ENCODE data around the gene CASP4.

CASP4 gene

DNA sequence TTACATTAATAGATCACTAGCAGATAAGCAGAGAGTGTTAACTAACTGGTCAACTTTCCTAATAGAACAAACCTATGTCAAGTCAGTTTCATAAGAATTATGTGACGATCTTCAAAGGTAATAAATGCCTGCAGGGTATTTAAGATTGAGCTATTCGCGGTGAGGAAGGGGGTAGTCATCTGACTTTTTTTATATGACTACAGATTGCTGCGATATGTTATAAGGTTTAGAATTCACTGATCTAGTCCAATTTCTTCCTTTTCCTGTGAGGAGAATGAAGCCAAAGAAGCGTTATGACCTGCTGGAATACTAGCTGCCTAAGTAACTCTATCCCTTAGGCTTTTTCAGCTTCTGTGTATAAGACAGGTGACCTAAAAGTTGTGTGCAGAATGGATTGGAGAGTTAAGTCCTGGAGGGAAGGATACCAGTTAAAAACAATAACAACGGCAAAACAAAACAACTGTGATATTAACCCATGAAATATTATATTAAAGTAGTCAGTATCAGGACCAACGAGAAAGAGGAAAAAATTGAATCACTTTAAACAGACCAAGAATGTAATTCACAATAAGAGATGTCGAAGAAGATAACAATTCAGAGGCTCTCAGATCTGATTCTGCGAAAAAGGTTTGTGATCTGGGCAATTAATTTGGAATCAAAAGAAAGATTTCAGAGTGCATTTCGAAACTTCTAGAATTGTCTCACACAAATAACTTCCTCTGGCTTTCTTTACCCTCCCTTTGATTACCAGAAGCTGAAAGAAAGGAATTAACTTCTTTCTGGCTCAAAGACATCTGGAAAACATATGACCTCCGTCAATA lies 630 bp downstream of the CASP4 start:
- H4K20me1 ChIP-seq: no peaks in the 10 kb centered on the region
- H3K9me3 ChIP-seq (replicated peaks in 1 of 11): peaks cover 17 to 79% (median 31%) of the 10 kb centered on the region in 11 experiments
- peaks cover 0 to 34% (median 0%) of the 10 kb centered on the region in 11 experiments; a peak in 5 of 22 replicates for H3K36me3 ChIP-seq
- peak overlapping the region; percentile 20 to 70 (median 42); a peak in 15 of 20 replicates for H3K4me3 ChIP-seq
- H3K27ac ChIP-seq: peak overlapping the region in 10 of 11 experiments; percentile 36 to 90 (median 64); a peak in 20 of 22 replicates
- H3K9ac ChIP-seq: peak overlapping the region in 8 of 11 experiments; percentile 2 to 90 (median 58); a peak in 11 of 22 replicates
- no peaks in the 10 kb centered on the region for H3K27me3 ChIP-seq
- no peak for TF ChIP-seq Cebpa-rat (IDR thresholded peaks at IDR 0.05)
- peaks cover 0 to 56% (median 14%) of the 10 kb centered on the region in 10 experiments; a peak in 15 of 20 replicates for H3K4me1 ChIP-seq
- peak overlapping the region; percentile 36 to 90 (median 51) for H3K4me2 ChIP-seq

- Histone ChIP-seq H3K9me3 (replicated peaks in 1 of 11) (peaks cover 15 to 78% (median 23%) of the 10 kb centered on the region in 11 experiments), H3K4me1 (peaks cover 0 to 75% (median 14%) of the 10 kb centered on the region in 10 experiments; a peak in 15 of 20 replicates), H3K4me2 (peak overlapping the region in 3 of 11 experiments; percentile 72 to 90 (median 81); a peak in 6 of 22 replicates), H3K36me3 (peaks cover 0 to 54% (median 0%) of the 10 kb centered on the region in 11 experiments; a peak in 6 of 22 replicates), H3K27me3 (no peaks in the 10 kb centered on the region), H3K4me3 (peak overlapping the region in 3 of 10 experiments; percentile 60 to 70 (median 65); a peak in 6 of 20 replicates), H3K27ac (no peak overlapping the region), H3K9ac (peak overlapping the region in 2 of 11 experiments; percentile 87 to 90; a peak in 1 of 22 replicates), H4K20me1 (peaks cover 0 to 8% (median 0%) of the 10 kb centered on the region in 11 experiments; a peak in 1 of 22 replicates)
- TF ChIP-seq Cebpa-rat (IDR thresholded peaks at IDR 0.05): no peak
Measured at GRCh38 chr11:104965735-104966134, 2.6 kb downstream of the CASP4 start.

GRCh38 chr11:104964247-104964646 lies 4.1 kb downstream of the CASP4 start:
- TF ChIP-seq Cebpa-rat (IDR thresholded peaks at IDR 0.05): no peak
- H3K4me1 ChIP-seq: peaks cover 0 to 72% (median 14%) of the 10 kb centered on the region in 10 experiments; a peak in 15 of 20 replicates
- H3K27me3 ChIP-seq: no peaks in the 10 kb centered on the region
- H3K9me3 ChIP-seq (replicated peaks in 1 of 11): peaks cover 11 to 63% (median 21%) of the 10 kb centered on the region in 11 experiments
- peaks cover 0 to 18% (median 0%) of the 10 kb centered on the region in 11 experiments; a peak in 2 of 22 replicates for H4K20me1 ChIP-seq
- H3K9ac ChIP-seq: no peak overlapping the region
- H3K4me3 ChIP-seq: peak overlapping the region in 1 of 10 experiments; percentile 27; a peak in 2 of 20 replicates
- no peak overlapping the region for H3K27ac ChIP-seq
- peaks cover 0 to 63% (median 0%) of the 10 kb centered on the region in 11 experiments; a peak in 6 of 22 replicates for H3K36me3 ChIP-seq
- H3K4me2 ChIP-seq: peak overlapping the region in 2 of 11 experiments; percentile 81 to 90; a peak in 3 of 22 replicates

GRCh38 chr11:104962852-104963251 lies 5.5 kb downstream of the CASP4 start:
- Histone ChIP-seq H3K4me3 (no peak overlapping the region), H3K36me3 (peaks cover 0 to 63% (median 0%) of the 10 kb centered on the region in 11 experiments; a peak in 6 of 22 replicates), H3K27ac (no peak overlapping the region), H3K9me3 (replicated peaks in 1 of 11) (peaks cover 7 to 58% (median 17%) of the 10 kb centered on the region in 11 experiments; a peak in 21 of 22 replicates), H4K20me1 (peaks cover 0 to 27% (median 0%) of the 10 kb centered on the region in 11 experiments; a peak in 3 of 22 replicates), H3K27me3 (no peaks in the 10 kb centered on the region), H3K4me2 (peak overlapping the region in 2 of 11 experiments; percentile 55; a peak in 4 of 22 replicates), H3K9ac (no peak overlapping the region), H3K4me1 (peaks cover 0 to 76% (median 2%) of the 10 kb centered on the region in 10 experiments; a peak in 9 of 20 replicates)
- no peak for TF ChIP-seq Cebpa-rat (IDR thresholded peaks at IDR 0.05)

- Histone ChIP-seq H3K4me3 (no peak overlapping the region; a peak in 1 of 20 replicates), H3K9me3 (replicated peaks in 1 of 11) (peaks cover 0 to 14% (median 0%) of the 10 kb centered on the region in 11 experiments; a peak in 4 of 22 replicates), H3K27me3 (no peaks in the 10 kb centered on the region), H3K36me3 (peaks cover 0 to 59% (median 0%) of the 10 kb centered on the region in 11 experiments; a peak in 6 of 22 replicates), H4K20me1 (peaks cover 0 to 48% (median 0%) of the 10 kb centered on the region in 11 experiments; a peak in 3 of 22 replicates), H3K4me1 (peaks cover 0 to 51% (median 0%) of the 10 kb centered on the region in 10 experiments; a peak in 5 of 20 replicates), H3K27ac (no peak overlapping the region), H3K4me2 (peak overlapping the region in 3 of 11 experiments; percentile 2 to 69 (median 69); a peak in 5 of 22 replicates), H3K9ac (no peak overlapping the region)
- no peak for TF ChIP-seq Cebpa-rat (IDR thresholded peaks at IDR 0.05)
Measured at GRCh38 chr11:104957280-104957679, 11.1 kb downstream of the CASP4 start.

- Histone ChIP-seq H3K9me3 (replicated peaks in 1 of 11) (peaks cover 0 to 8% (median 0%) of the 10 kb centered on the region in 11 experiments; a peak in 4 of 22 replicates), H3K4me2 (peak overlapping the region in 1 of 11 experiments; percentile 69; a peak in 1 of 22 replicates), H3K4me3 (no peak overlapping the region), H3K4me1 (peaks cover 0 to 44% (median 0%) of the 10 kb centered on the region in 10 experiments; a peak in 5 of 20 replicates), H4K20me1 (peaks cover 0 to 48% (median 0%) of the 10 kb centered on the region in 11 experiments; a peak in 3 of 22 replicates), H3K9ac (no peak overlapping the region), H3K36me3 (peaks cover 0 to 59% (median 0%) of the 10 kb centered on the region in 11 experiments; a peak in 6 of 22 replicates), H3K27me3 (no peaks in the 10 kb centered on the region), H3K27ac (no peak overlapping the region)
- 0 out of 22 replicates have a peak, but pooled peaks of 1 of the 11 experiments have one; percentile 30 for TF ChIP-seq Cebpa-rat (IDR thresholded peaks at IDR 0.05)
Measured at GRCh38 chr11:104956528-104956927, 11.8 kb downstream of the CASP4 start.

GRCh38 chr11:104946907-104947306 lies 21.5 kb downstream of the CASP4 start:
- Histone ChIP-seq H3K9me3 (replicated peaks in 1 of 11) (0 out of 22 replicates have a peak, but pooled peaks cover 0 to 4% (median 0%) of the 10 kb centered on the region in 11 experiments), H3K9ac (no peak overlapping the region), H3K27ac (no peak overlapping the region), H3K36me3 (peaks cover 0 to 100% (median 0%) of the 10 kb centered on the region in 11 experiments; a peak in 6 of 22 replicates), H3K27me3 (no peaks in the 10 kb centered on the region), H3K4me2 (no peak overlapping the region), H4K20me1 (no peaks in the 10 kb centered on the region), H3K4me1 (peaks cover 0 to 13% (median 0%) of the 10 kb centered on the region in 10 experiments; a peak in 4 of 20 replicates), H3K4me3 (no peak overlapping the region)
- no peak for TF ChIP-seq Cebpa-rat (IDR thresholded peaks at IDR 0.05)

- no peak for TF ChIP-seq Cebpa-rat (IDR thresholded peaks at IDR 0.05)
- Histone ChIP-seq H3K9me3 (replicated peaks in 1 of 11) (0 out of 22 replicates have a peak, but pooled peaks cover 0 to 4% (median 0%) of the 10 kb centered on the region in 11 experiments), H3K9ac (no peak overlapping the region), H4K20me1 (no peaks in the 10 kb centered on the region), H3K4me1 (peaks cover 0 to 13% (median 0%) of the 10 kb centered on the region in 10 experiments; a peak in 4 of 20 replicates), H3K36me3 (peaks cover 0 to 72% (median 0%) of the 10 kb centered on the region in 11 experiments; a peak in 6 of 22 replicates), H3K27me3 (no peaks in the 10 kb centered on the region), H3K4me3 (no peak overlapping the region), H3K4me2 (no peak overlapping the region), H3K27ac (no peak overlapping the region)
Measured at GRCh38 chr11:104944076-104944475, 24.3 kb downstream of the CASP4 start.

Data from BLaER1 treated with 17β-estradiol and CSF1 and Interleukin-3, amounts not matched to agents 10 nM and 100 nM (cell line).